GM21447 (cell line): ENCODE measurements around the gene EFR3B.
"Not testable (repeated sequence)": the region's sequence is repeated elsewhere in the genome, so short reads cannot be mapped to it uniquely, and the experiment has no call there.

Source experiments
- ATAC-seq: cut with Tn5 transposase; IDR thresholded peaks from one replicate; pipeline ENCODE4 v1.9.1; 2021; ENCODE audit not compliant: unreplicated experiment

The EFR3B gene

GRCh38 chr2:25140535-25140934 is 98.7 kb downstream of the EFR3B start:
- not testable (repeated sequence) for ATAC-seq

- no peak for ATAC-seq
Observed at GRCh38 chr2:25141120-25141519, 99.2 kb downstream of the EFR3B start.

GRCh38 chr2:25145803-25146202 is 103.9 kb downstream of the EFR3B start:
- ATAC-seq, result no peak

- ATAC-seq, result no peak
Observed at GRCh38 chr2:25146896-25147295, 105.0 kb downstream of the EFR3B start.

- ATAC-seq, result no peak
Observed at GRCh38 chr2:25149646-25150045, 107.8 kb downstream of the EFR3B start.

- ATAC-seq, result not testable (repeated sequence)
Observed at GRCh38 chr2:25150993-25151392, 109.1 kb downstream of the EFR3B start.

GRCh38 chr2:25151718-25152117 is 109.8 kb downstream of the EFR3B start:
- ATAC-seq, result no peak

- ATAC-seq, result no peak
Observed at GRCh38 chr2:25155401-25155800, 113.5 kb downstream of the EFR3B start.

GRCh38 chr2:25158096-25158852 is 116.4 kb downstream of the EFR3B start:
- no peak for ATAC-seq

GRCh38 chr2:25159949-25160348 is 118.1 kb downstream of the EFR3B start:
- no peak for ATAC-seq

- ATAC-seq, result no peak
Observed at GRCh38 chr2:25160376-25160775, 118.5 kb downstream of the EFR3B start.

GRCh38 chr2:25161055-25161781 is 119.3 kb downstream of the EFR3B start:
- no peak for ATAC-seq

- ATAC-seq, result not testable (repeated sequence)
Observed at GRCh38 chr2:25162061-25162460, 120.2 kb downstream of the EFR3B start.

GRCh38 chr2:25164561-25164960 is 122.7 kb downstream of the EFR3B start:
- ATAC-seq, result no peak

GRCh38 chr2:25165992-25166875 is 124.4 kb downstream of the EFR3B start:
- ATAC-seq, result peak; percentile 81

GRCh38 chr2:25168256-25169072 is 126.6 kb downstream of the EFR3B start, which contains the start of gene POMC:
Gene POMC, minus strand, starts transcription at chr2:25168580. Its CDS starts 3,808 bp downstream, at chr2:25164772.
- ATAC-seq, result no peak

GRCh38 chr2:25169073-25169470 is 127.2 kb downstream of the EFR3B start:
- no peak for ATAC-seq

GRCh38 chr2:25170888-25171287 is 129.0 kb downstream of the EFR3B start:
- no peak for ATAC-seq

GRCh38 chr2:25173719-25174118 is 131.8 kb downstream of the EFR3B start:
- no peak for ATAC-seq

GRCh38 chr2:25174192-25174861 is 132.5 kb downstream of the EFR3B start:
- ATAC-seq, result no peak
